GM04504 (cell line): ENCODE results near the gene DHFR2.
A peak's percentile ranks its signal among the peaks of the same experiment; 100 is the strongest.
"Not testable (repeated sequence)": the region's sequence is repeated elsewhere in the genome, so short reads cannot be mapped to it uniquely, and the experiment has no call there.

ENCODE experiments used
- DNase-seq: peaks from one replicate; pipeline ENCODE4 v3.0.0-alpha.2; 2012; ENCODE audit warnings: low read depth

The DHFR2 gene

GRCh38 chr3:94065819-94066480, 3.2 kb upstream of the DHFR2 start:
- no peak for DNase-seq

GRCh38 chr3:94065122-94065521, 2.4 kb upstream of the DHFR2 start:
- no peak for DNase-seq

- DNase-seq = no peak
Observed at GRCh38 chr3:94064243-94064860, 1.6 kb upstream of the DHFR2 start.

GRCh38 chr3:94063496-94064119, 892 bp upstream of the DHFR2 start:
- no peak for DNase-seq

GRCh38 chr3:94061297-94061696, 1.4 kb downstream of the DHFR2 start:
- no peak for DNase-seq

GRCh38 chr3:94050546-94050945, 12.2 kb downstream of the DHFR2 start:
- DNase-seq = no peak

- DNase-seq = no peak
Observed at GRCh38 chr3:94049267-94049666, 13.4 kb downstream of the DHFR2 start.

- DNase-seq = no peak
Observed at GRCh38 chr3:94046533-94046932, 16.2 kb downstream of the DHFR2 start.

GRCh38 chr3:94044100-94044936, 18.4 kb downstream of the DHFR2 start:
- DNase-seq = not testable (repeated sequence)

GRCh38 chr3:94043285-94043684, 19.4 kb downstream of the DHFR2 start:
- no peak for DNase-seq

GRCh38 chr3:94036909-94037507, 25.7 kb downstream of the DHFR2 start:
- peak; percentile 38 for DNase-seq

- no peak for DNase-seq
Observed at GRCh38 chr3:94028093-94028837, 34.5 kb downstream of the DHFR2 start, which contains the start of gene STX19. STX19 (minus strand) TSS chr3:94028597; CDS start chr3:94015269, 13,328 bp downstream.

- no peak for DNase-seq
Observed at GRCh38 chr3:94026623-94027022, 36.1 kb downstream of the DHFR2 start.

GRCh38 chr3:94024385-94024784, 38.3 kb downstream of the DHFR2 start:
- no peak for DNase-seq

GRCh38 chr3:94020293-94020692, 42.4 kb downstream of the DHFR2 start:
- no peak for DNase-seq

GRCh38 chr3:94019659-94020058, 43.1 kb downstream of the DHFR2 start:
- DNase-seq = no peak

GRCh38 chr3:94015025-94015424, 47.7 kb downstream of the DHFR2 start:
- no peak for DNase-seq

GRCh38 chr3:94012185-94012584, 50.5 kb downstream of the DHFR2 start:
- no peak for DNase-seq

GRCh38 chr3:94011233-94011711, 51.4 kb downstream of the DHFR2 start:
- no peak for DNase-seq

- DNase-seq = no peak
Observed at GRCh38 chr3:94009608-94010007, 53.1 kb downstream of the DHFR2 start.

- DNase-seq = no peak
Observed at GRCh38 chr3:94008253-94008652, 54.5 kb downstream of the DHFR2 start.
